H9 (cell line): Measurements from ENCODE around the gene ABL2. TPM values are rescaled to one million over a fixed set of nuclear protein-coding genes. Genes with fewer than 3 reads are reported as not detected.
A peak's percentile ranks its signal among the peaks of the same experiment; 100 is the strongest.
"Not testable (repeated sequence)": the region's sequence is repeated elsewhere in the genome, so short reads cannot be mapped to it uniquely, and the experiment has no call there.

ENCODE experiments used
- DNase-seq: peaks from one replicate; pipeline ENCODE4 v3.0.0-alpha.2; 2017
- H2AFZ ChIP-seq: one replicate; pipeline ENCODE4 v1.6.1; 2013; ENCODE audit warnings: mild to moderate bottlenecking, low read length, control low read depth, moderate library complexity
- H2AK5ac ChIP-seq: 2 replicates; pipeline ENCODE4 v1.6.1; 2013; ENCODE audit warnings: low read length, control low read depth, mixed read lengths; ENCODE audit not compliant: insufficient read length
- H2BK120ac ChIP-seq: one replicate; pipeline ENCODE4 v1.6.1; 2013; ENCODE audit warnings: low read depth, mild to moderate bottlenecking, low read length, control low read depth, inconsistent platforms; ENCODE audit not compliant: poor library complexity, severe bottlenecking
- H2BK12ac ChIP-seq: 2 replicates; pipeline ENCODE4 v1.6.1; 2013; ENCODE audit warnings: low read length, control low read depth, mixed read lengths, low read depth; ENCODE audit not compliant: insufficient read length
- H2BK15ac ChIP-seq: 2 replicates; pipeline ENCODE4 v1.6.1; 2013; ENCODE audit warnings: low read depth, low read length, control low read depth
- H2BK20ac ChIP-seq: one replicate; pipeline ENCODE4 v1.6.1; 2013; ENCODE audit warnings: low read depth, mild to moderate bottlenecking, low read length, control low read depth, inconsistent platforms; ENCODE audit not compliant: poor library complexity, severe bottlenecking
- H2BK5ac ChIP-seq: 2 replicates; pipeline ENCODE4 v1.6.1; 2013; ENCODE audit warnings: low read length, control low read depth, mixed read lengths; ENCODE audit not compliant: insufficient read length
- H3K14ac ChIP-seq: 2 replicates; pipeline ENCODE4 v1.6.1; 2013; ENCODE audit warnings: low read length, control low read depth; ENCODE audit not compliant: insufficient read depth
- H3K18ac ChIP-seq: 2 replicates; pipeline ENCODE4 v1.6.1; 2013; ENCODE audit warnings: low read depth, mild to moderate bottlenecking, mixed read lengths, low read length, control low read depth; ENCODE audit not compliant: insufficient read length
- H3K23ac ChIP-seq: 2 replicates; pipeline ENCODE4 v1.6.1; 2013; ENCODE audit warnings: low read length, control low read depth, mixed read lengths, low read depth; ENCODE audit not compliant: insufficient read length
- H3K23me2 ChIP-seq: 2 replicates; pipeline ENCODE4 v1.6.1; 2013; ENCODE audit warnings: low read depth, mild to moderate bottlenecking, mixed read lengths, low read length, control low read depth; ENCODE audit not compliant: insufficient read length, poor library complexity, severe bottlenecking
- H3K27ac ChIP-seq: 2 replicates; pipeline ENCODE4 v1.5.1; 2013; ENCODE audit warnings: low read length, control low read depth, mixed read lengths, low read depth; ENCODE audit not compliant: insufficient read length
- H3K27me3 ChIP-seq: 2 replicates; pipeline ENCODE4 v1.6.1; 2013; ENCODE audit warnings: low read length, control low read depth, inconsistent platforms; ENCODE audit not compliant: insufficient read depth
- H3K4ac ChIP-seq: 2 replicates; pipeline ENCODE4 v1.6.1; 2013; ENCODE audit warnings: low read depth, mild to moderate bottlenecking, control low read depth, inconsistent platforms, low read length, moderate library complexity
- H3K4me1 ChIP-seq: 2 replicates; pipeline ENCODE4 v1.6.1; 2013; ENCODE audit warnings: low read length, control low read depth, inconsistent platforms; ENCODE audit not compliant: insufficient read depth
- H3K4me2 ChIP-seq: 2 replicates; pipeline ENCODE4 v1.6.1; 2013; ENCODE audit warnings: low read length, control low read depth, mixed read lengths; ENCODE audit not compliant: insufficient read length, insufficient read depth
- H3K56ac ChIP-seq: 2 replicates; pipeline ENCODE4 v1.6.1; 2013; ENCODE audit warnings: low read depth, mild to moderate bottlenecking, mixed read lengths, low read length, control low read depth; ENCODE audit not compliant: insufficient read length
- H3K79me1 ChIP-seq: 2 replicates; pipeline ENCODE4 v1.6.1; 2013; ENCODE audit warnings: low read depth, mild to moderate bottlenecking, moderate library complexity, low read length, control low read depth, inconsistent platforms; ENCODE audit not compliant: insufficient read depth, poor library complexity, severe bottlenecking
- H3K79me2 ChIP-seq: 2 replicates; pipeline ENCODE4 v1.6.1; 2013; ENCODE audit warnings: low read length, control low read depth, inconsistent platforms; ENCODE audit not compliant: insufficient read depth
- H3K9ac ChIP-seq: 2 replicates; pipeline ENCODE4 v1.6.1; 2013; ENCODE audit warnings: low read length, control low read depth, mixed read lengths; ENCODE audit not compliant: insufficient read length; ENCODE audit errors: extremely low read depth
- H3K9me3 ChIP-seq: one replicate; pipeline ENCODE4 v1.6.1; 2013; ENCODE audit warnings: low read depth, low read length, inconsistent platforms; ENCODE audit not compliant: control insufficient read depth
- H3T11ph ChIP-seq: one replicate; pipeline ENCODE4 v1.6.1; 2013; ENCODE audit warnings: mild to moderate bottlenecking, low read length, control low read depth, inconsistent platforms
- H4K20me1 ChIP-seq: one replicate; pipeline ENCODE4 v1.6.1; 2013; ENCODE audit not compliant: control insufficient read depth, insufficient read length, insufficient read depth
- H4K5ac ChIP-seq: 2 replicates; pipeline ENCODE4 v1.6.1; 2013; ENCODE audit warnings: low read depth, mild to moderate bottlenecking, mixed read lengths, low read length, control low read depth; ENCODE audit not compliant: insufficient read length
- H4K8ac ChIP-seq: replicated peaks from 2 replicates; pipeline ENCODE4 v1.6.1; 2013; ENCODE audit warnings: low read length, control low read depth, mixed read lengths, low read depth; ENCODE audit not compliant: insufficient read length
- H4K91ac ChIP-seq: 2 replicates; pipeline ENCODE4 v1.6.1; 2013; ENCODE audit warnings: low read depth, mild to moderate bottlenecking, moderate library complexity, mixed read lengths, low read length, control low read depth; ENCODE audit not compliant: insufficient read length
- H3K27ac Mint-ChIP-seq, 3 experiments: 2 replicates in 2 of 3; 3 replicates in 1 of 3; pipeline ENCODE4 v1.8.0; 2020 to 2021; ENCODE audit warnings: mixed read lengths in 3 of 3, mild to moderate bottlenecking in 1 of 3, moderate library complexity in 1 of 3
- H3K27me3 Mint-ChIP-seq: 2 replicates; pipeline ENCODE4 v1.8.0; 2021; ENCODE audit warnings: low read depth, mild to moderate bottlenecking, moderate library complexity, mixed read lengths
- H3K36me3 Mint-ChIP-seq, 3 experiments: 2 replicates in 2 of 3; 3 replicates in 1 of 3; pipeline ENCODE4 v1.8.0; 2020 to 2021; ENCODE audit warnings: low read depth in 3 of 3, mixed read lengths in 3 of 3; ENCODE audit not compliant: insufficient read depth in 1 of 3
- H3K4me1 Mint-ChIP-seq, 2 experiments: 2 replicates each; pipeline ENCODE4 v1.8.0; 2020; ENCODE audit warnings: mixed read lengths in 2 of 2
- H3K4me3 Mint-ChIP-seq, 2 experiments: 2 replicates in 1 of 2; 3 replicates in 1 of 2; pipeline ENCODE4 v1.8.0; 2020 to 2021; ENCODE audit warnings: mild to moderate bottlenecking in 2 of 2, mixed read lengths in 2 of 2, moderate library complexity in 1 of 2
- H3K9me3 Mint-ChIP-seq, 2 experiments: 2 replicates in 1 of 2; 3 replicates in 1 of 2; pipeline ENCODE4 v1.8.0; 2020; ENCODE audit warnings: mild to moderate bottlenecking in 2 of 2, mixed read lengths in 2 of 2, moderate library complexity in 1 of 2
- WGBS: extraction: QIAGEN DNeasy Blood & Tissue Kit; methylation state at CpG from one replicate; pipeline ENCODE4 v1.1.7; 2013; ENCODE audit warnings: missing lambda C conversion rate, low lambda C conversion rate, mixed read lengths; ENCODE audit not compliant: insufficient read length; ENCODE audit errors: extremely low coverage; 5-methylcytosine and 5-hydroxymethylcytosine counted together
- total RNA-seq: library from RNA; stranded (reverse); gene quantifications from 2 replicates; pipeline ENCODE4 v1.2.1, GENCODE V29; 2021
- TF ChIP-seq, protein P1 (sequence below): fragments of 200-600 bp; sonication (generic); conservative IDR thresholded peaks from 3 replicates; pipeline ENCODE4 v1.8.0; 2021; ENCODE audit warnings: antibody characterized with exemption, mild to moderate bottlenecking

Gene ABL2
- total RNA-seq, 1 experiment from 2014 or later, result 21.2 TPM

DNA sequence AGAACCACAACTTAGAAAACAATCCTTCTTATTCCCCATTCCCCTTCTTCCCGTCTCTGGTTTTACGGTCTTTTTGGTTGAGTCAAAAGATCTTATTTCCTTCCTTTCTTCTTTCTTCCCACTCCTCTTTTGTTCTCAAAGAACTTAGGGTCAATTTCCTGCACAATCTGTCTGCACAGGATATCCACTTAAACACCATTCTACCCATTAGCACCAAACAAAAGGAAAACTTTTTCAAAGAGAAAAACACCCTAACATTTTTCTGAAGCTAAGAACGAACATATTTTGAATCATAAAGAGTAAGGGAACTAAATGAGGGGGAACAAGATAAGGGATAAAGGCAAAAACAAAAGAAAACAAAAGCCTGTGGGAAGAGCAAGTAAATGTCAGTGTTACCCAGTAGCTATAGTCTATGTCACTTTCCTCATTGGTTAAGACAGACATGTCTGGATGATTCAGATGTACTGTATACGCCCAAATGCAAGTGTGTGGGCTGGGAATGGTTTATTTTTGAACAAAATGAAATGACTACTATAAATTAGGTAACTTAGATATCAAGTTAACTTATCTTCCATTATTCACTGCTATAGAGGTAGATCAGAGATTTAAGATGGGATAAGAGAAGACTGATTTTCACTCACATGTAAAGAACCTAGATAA, 87.8 kb downstream of the ABL2 start:
- H3K14ac ChIP-seq, result no peak overlapping the region
- no peak overlapping the region for H3K23ac ChIP-seq
- H3K4ac ChIP-seq, result no peak overlapping the region
- no peaks in the 10 kb centered on the region for H3K9me3 ChIP-seq
- H3K23me2 ChIP-seq, result no peaks in the 10 kb centered on the region
- no peak overlapping the region for H2BK120ac ChIP-seq
- H2AK5ac ChIP-seq, result no peak overlapping the region
- H3K18ac ChIP-seq, result no peak overlapping the region
- H3K27ac Mint-ChIP-seq, result peak overlapping the region in 1 of 3 experiments; percentile 11; a peak in 2 of 7 replicates
- H2BK15ac ChIP-seq, result no peak overlapping the region
- H2BK12ac ChIP-seq, result no peak overlapping the region
- no peak overlapping the region for H3K4me2 ChIP-seq
- H3K79me2 ChIP-seq, result no peaks in the 10 kb centered on the region; the same call in 1 of the 2 replicates
- H2AFZ ChIP-seq, result no peak overlapping the region
- H3K9ac ChIP-seq, result no peak overlapping the region
- TF ChIP-seq, protein P1, sequence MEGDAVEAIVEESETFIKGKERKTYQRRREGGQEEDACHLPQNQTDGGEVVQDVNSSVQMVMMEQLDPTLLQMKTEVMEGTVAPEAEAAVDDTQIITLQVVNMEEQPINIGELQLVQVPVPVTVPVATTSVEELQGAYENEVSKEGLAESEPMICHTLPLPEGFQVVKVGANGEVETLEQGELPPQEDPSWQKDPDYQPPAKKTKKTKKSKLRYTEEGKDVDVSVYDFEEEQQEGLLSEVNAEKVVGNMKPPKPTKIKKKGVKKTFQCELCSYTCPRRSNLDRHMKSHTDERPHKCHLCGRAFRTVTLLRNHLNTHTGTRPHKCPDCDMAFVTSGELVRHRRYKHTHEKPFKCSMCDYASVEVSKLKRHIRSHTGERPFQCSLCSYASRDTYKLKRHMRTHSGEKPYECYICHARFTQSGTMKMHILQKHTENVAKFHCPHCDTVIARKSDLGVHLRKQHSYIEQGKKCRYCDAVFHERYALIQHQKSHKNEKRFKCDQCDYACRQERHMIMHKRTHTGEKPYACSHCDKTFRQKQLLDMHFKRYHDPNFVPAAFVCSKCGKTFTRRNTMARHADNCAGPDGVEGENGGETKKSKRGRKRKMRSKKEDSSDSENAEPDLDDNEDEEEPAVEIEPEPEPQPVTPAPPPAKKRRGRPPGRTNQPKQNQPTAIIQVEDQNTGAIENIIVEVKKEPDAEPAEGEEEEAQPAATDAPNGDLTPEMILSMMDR, result no peak
- no peaks in the 10 kb centered on the region; the same call in 1 of the 2 replicates for H3K4me1 ChIP-seq
- no peak overlapping the region for H2BK20ac ChIP-seq
- no peak overlapping the region for H2BK5ac ChIP-seq
- H4K20me1 ChIP-seq, result no peaks in the 10 kb centered on the region
- no peak overlapping the region for H4K8ac ChIP-seq
- peaks cover 16 to 19% of the 10 kb centered on the region in 2 experiments for H3K9me3 Mint-ChIP-seq
- no CpG with 5 or more reads among the region's 4 CpGs for WGBS
- H4K91ac ChIP-seq, result no peak overlapping the region
- no peaks in the 10 kb centered on the region for H3K27me3 ChIP-seq
- peaks cover 17 to 21% (median 19%) of the 10 kb centered on the region in 3 experiments for H3K36me3 Mint-ChIP-seq
- no peaks in the 10 kb centered on the region for H3K27me3 Mint-ChIP-seq
- H3K27ac ChIP-seq, result no peak overlapping the region
- peaks cover 6 to 15% of the 10 kb centered on the region in 2 experiments for H3K4me1 Mint-ChIP-seq
- DNase-seq, result no peak
- no peak overlapping the region for H3K4me3 Mint-ChIP-seq
- H3K79me1 ChIP-seq, result peaks cover 4% of the 10 kb centered on the region
- H4K5ac ChIP-seq, result no peak overlapping the region
- H3K56ac ChIP-seq, result no peak overlapping the region
- H3T11ph ChIP-seq, result no peak overlapping the region

DNA sequence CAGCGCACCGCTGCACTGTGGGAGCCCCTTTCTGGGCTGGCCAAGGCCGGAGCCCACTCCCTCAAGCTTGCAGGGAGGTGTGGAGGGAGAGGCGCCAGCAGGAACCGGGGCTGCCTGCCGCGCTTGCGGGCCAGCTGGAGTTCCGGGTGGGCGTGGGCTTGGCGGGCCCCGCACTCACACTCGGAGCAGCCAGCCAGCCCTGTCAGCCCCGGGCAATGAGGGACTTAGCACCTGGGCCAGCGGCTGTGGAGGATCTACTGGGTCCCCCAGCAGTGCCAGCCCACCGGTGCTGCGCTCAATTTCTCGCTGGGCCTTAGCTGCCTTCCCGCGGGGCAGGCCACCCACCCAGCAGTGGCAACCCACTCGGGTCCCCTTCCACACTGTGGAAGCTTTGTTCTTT, 90.7 kb downstream of the ABL2 start:
- H4K5ac ChIP-seq, DNase-seq, H3K23me2 ChIP-seq, H3K4ac ChIP-seq, H3K27me3 ChIP-seq, H4K20me1 ChIP-seq, H3K27ac ChIP-seq, H2BK120ac ChIP-seq, H2BK5ac ChIP-seq, H3K4me1 ChIP-seq, H2AFZ ChIP-seq, H3K4me2 ChIP-seq, H3K79me1 ChIP-seq, H2AK5ac ChIP-seq, H2BK12ac ChIP-seq, H3K79me2 ChIP-seq, H4K8ac ChIP-seq, H3K27me3 Mint-ChIP-seq, H3T11ph ChIP-seq, H3K4me3 Mint-ChIP-seq, H3K9me3 ChIP-seq, H3K9ac ChIP-seq, H2BK20ac ChIP-seq, H3K14ac ChIP-seq, H2BK15ac ChIP-seq, H3K56ac ChIP-seq, H4K91ac ChIP-seq, H3K18ac ChIP-seq, H3K23ac ChIP-seq: not testable (repeated sequence)
- Mint-ChIP-seq H3K27ac (peak overlapping the region in 1 of 3 experiments; percentile 59; a peak in 1 of 7 replicates), H3K9me3 (peaks cover 23 to 26% of the 10 kb centered on the region in 2 experiments), H3K4me1 (peaks cover 6 to 15% of the 10 kb centered on the region in 2 experiments), H3K36me3 (peaks cover 26 to 34% (median 27%) of the 10 kb centered on the region in 3 experiments)
- WGBS, result no CpG with 5 or more reads among the region's 21 CpGs
